Keratinocyte (primary cell): Measurements from ENCODE around the gene TRIP12. TPM values are rescaled to one million over a fixed set of nuclear protein-coding genes. Genes with fewer than 3 reads are reported as not detected.

Experiments
- DNase-seq: peaks from one replicate; pipeline ENCODE4 v3.0.0-alpha.2; 2011; ENCODE audit warnings: low read depth, missing footprints, low spot score
- FAIRE-seq: peaks from 2 replicates; lab custom pipeline; 2011; peaks lifted over from hg19 to GRCh38; lab: Jason Lieb, UNC
- H2AFZ ChIP-seq: 2 replicates; pipeline ENCODE4 v1.6.0; 2012; ENCODE audit warnings: low read length, control low read depth, inconsistent platforms; ENCODE audit not compliant: control insufficient read depth
- H3K27ac ChIP-seq: 2 replicates; pipeline ENCODE4 v1.5.1; 2011; ENCODE audit warnings: low read length; ENCODE audit not compliant: control insufficient read depth, insufficient read depth
- H3K27me3 ChIP-seq: 3 replicates; pipeline ENCODE4 v1.6.0; 2011; ENCODE audit warnings: low read length; ENCODE audit not compliant: control insufficient read depth, insufficient read depth; ENCODE audit errors: extremely low read depth
- H3K36me3 ChIP-seq, 2 experiments: 2 replicates in 1 of 2; 3 replicates in 1 of 2; pipeline ENCODE4 v1.5.1; 2011; ENCODE audit warnings: low read length in 2 of 2, mild to moderate bottlenecking in 1 of 2; ENCODE audit not compliant: control insufficient read depth in 2 of 2, insufficient read depth in 2 of 2; ENCODE audit errors: extremely low read depth in 1 of 2
- H3K4me1 ChIP-seq: 3 replicates; pipeline ENCODE4 v1.5.1; 2011; ENCODE audit warnings: low read length; ENCODE audit not compliant: control insufficient read depth, insufficient read depth; ENCODE audit errors: extremely low read depth
- H3K4me2 ChIP-seq: 3 replicates; pipeline ENCODE4 v1.6.0; 2011; ENCODE audit warnings: low read depth, low read length; ENCODE audit not compliant: control insufficient read depth, insufficient read depth; ENCODE audit errors: extremely low read depth
- H3K4me3 ChIP-seq, 3 experiments: fragments of 200-600 bp in 1 of 3; sonication (generic) in 1 of 3; 2 replicates in 2 of 3; 3 replicates in 1 of 3; pipeline ENCODE4 v1.5.1; 2011 to 2016; ENCODE audit warnings: low read length in 3 of 3, mild to moderate bottlenecking in 3 of 3, control low read depth in 2 of 3, inconsistent platforms in 1 of 3, low read depth in 1 of 3, mixed read lengths in 1 of 3, mixed run types in 1 of 3, moderate library complexity in 1 of 3; ENCODE audit not compliant: control insufficient read depth in 2 of 3, insufficient read depth in 2 of 3; ENCODE audit errors: extremely low read depth in 1 of 3
- H3K79me2 ChIP-seq: 2 replicates; pipeline ENCODE4 v1.6.0; 2012; ENCODE audit warnings: low read length; ENCODE audit not compliant: control insufficient read depth, insufficient read depth
- H3K9ac ChIP-seq: 3 replicates; pipeline ENCODE4 v1.6.0; 2011; ENCODE audit warnings: low read length; ENCODE audit not compliant: control insufficient read depth, insufficient read depth; ENCODE audit errors: extremely low read depth
- H3K9me1 ChIP-seq: 3 replicates; pipeline ENCODE4 v1.6.0; 2011; ENCODE audit warnings: low read length; ENCODE audit not compliant: control insufficient read depth, insufficient read depth; ENCODE audit errors: extremely low read depth
- H3K9me3 ChIP-seq: 2 replicates; pipeline ENCODE4 v1.5.1; 2012; ENCODE audit warnings: low read depth, low read length; ENCODE audit not compliant: control insufficient read depth
- H4K20me1 ChIP-seq: 3 replicates; pipeline ENCODE4 v1.6.0; 2011; ENCODE audit warnings: low read length; ENCODE audit not compliant: control insufficient read depth, insufficient read depth; ENCODE audit errors: extremely low read depth
- EZH2 ChIP-seq: IDR thresholded peaks from one replicate; pipeline ENCODE4 v1.6.1; 2012; ENCODE audit warnings: inconsistent platforms, mild to moderate bottlenecking, low read length, moderate library complexity
- dilution Hi-C: fragments of 300-500 bp; cut with MboI; formaldehyde crosslinking; loops from one replicate; pipeline ENCODE4 v1.7.0; 2020; ENCODE audit warnings: low sequenced_read_pairs; ENCODE audit not compliant: extremely low pct_ligation_motif_present
- polyA plus RNA-seq, 5 experiments: library from polyadenylated mRNA; depleted of rRNA in 3 of 5; stranded (reverse) in 3 of 5; stranded (forward) in 1 of 5; unstranded in 1 of 5; fragments of >200 nt; gene quantifications; 1 replicate in 1 of 5; 2 replicates in 3 of 5; 3 replicates in 1 of 5; pipeline versions ENCODE4 v1.2.1 to v1.2.3, GENCODE V29; 2011 to 2012; ENCODE audit warnings: missing spikeins in 2 of 5, low read depth in 1 of 5, low replicate concordance in 1 of 5
- TF ChIP-seq, protein P1 (sequence below), 3 experiments: IDR thresholded peaks in 1 of 3; conservative IDR thresholded peaks in 1 of 3; optimal IDR thresholded peaks in 1 of 3; 2 replicates in 2 of 3; 3 replicates in 1 of 3; pipeline versions ENCODE3 to v1.5.1; 2011; ENCODE audit warnings: low read length in 3 of 3, mild to moderate bottlenecking in 3 of 3, moderate library complexity in 2 of 3, control low read depth in 1 of 3, inconsistent platforms in 1 of 3; ENCODE audit not compliant: insufficient read depth in 2 of 3; ENCODE audit errors: extremely low read depth in 1 of 3

TRIP12 gene
- polyA plus RNA-seq, 1 donor (not counting 4 experiments of a cell fraction or from before 2014, with no cell fraction given), result 123 TPM

DNA sequence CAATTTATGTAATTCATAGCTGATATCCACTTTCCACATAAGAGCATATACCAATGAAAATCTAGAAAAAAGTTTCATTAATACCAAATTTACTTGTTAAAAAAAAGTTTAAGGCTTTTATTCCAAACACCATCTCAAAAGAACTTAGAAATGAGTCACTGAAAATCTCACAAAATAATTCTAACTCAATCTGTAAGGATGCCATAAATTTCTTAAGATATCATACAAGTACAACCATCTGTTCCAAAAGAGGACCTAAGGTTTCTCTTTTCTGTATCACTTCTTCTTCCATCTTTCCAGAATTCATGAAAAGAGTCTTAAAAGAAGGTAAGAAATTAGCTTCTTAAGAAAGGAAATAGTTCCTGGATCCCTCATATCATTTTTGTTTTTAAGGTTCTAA lies 60.4 kb downstream of the TRIP12 start:
- Histone ChIP-seq H4K20me1 (no peaks in the 10 kb centered on the region), H3K79me2 (peaks cover 67% of the 10 kb centered on the region), H2AFZ (no peak overlapping the region), H3K4me1 (no peaks in the 10 kb centered on the region), H3K27ac (no peak overlapping the region), H3K27me3 (no peaks in the 10 kb centered on the region), H3K36me3 (peaks cover 5% of the 10 kb centered on the region in 2 experiments), H3K4me3 (no peak overlapping the region), H3K9me1 (no peaks in the 10 kb centered on the region), H3K9me3 (no peaks in the 10 kb centered on the region), H3K9ac (no peak overlapping the region), H3K4me2 (no peak overlapping the region)
- no peak for FAIRE-seq
- no peak for DNase-seq
- dilution Hi-C loops, result no loop called here
- TF ChIP-seq, protein P1, sequence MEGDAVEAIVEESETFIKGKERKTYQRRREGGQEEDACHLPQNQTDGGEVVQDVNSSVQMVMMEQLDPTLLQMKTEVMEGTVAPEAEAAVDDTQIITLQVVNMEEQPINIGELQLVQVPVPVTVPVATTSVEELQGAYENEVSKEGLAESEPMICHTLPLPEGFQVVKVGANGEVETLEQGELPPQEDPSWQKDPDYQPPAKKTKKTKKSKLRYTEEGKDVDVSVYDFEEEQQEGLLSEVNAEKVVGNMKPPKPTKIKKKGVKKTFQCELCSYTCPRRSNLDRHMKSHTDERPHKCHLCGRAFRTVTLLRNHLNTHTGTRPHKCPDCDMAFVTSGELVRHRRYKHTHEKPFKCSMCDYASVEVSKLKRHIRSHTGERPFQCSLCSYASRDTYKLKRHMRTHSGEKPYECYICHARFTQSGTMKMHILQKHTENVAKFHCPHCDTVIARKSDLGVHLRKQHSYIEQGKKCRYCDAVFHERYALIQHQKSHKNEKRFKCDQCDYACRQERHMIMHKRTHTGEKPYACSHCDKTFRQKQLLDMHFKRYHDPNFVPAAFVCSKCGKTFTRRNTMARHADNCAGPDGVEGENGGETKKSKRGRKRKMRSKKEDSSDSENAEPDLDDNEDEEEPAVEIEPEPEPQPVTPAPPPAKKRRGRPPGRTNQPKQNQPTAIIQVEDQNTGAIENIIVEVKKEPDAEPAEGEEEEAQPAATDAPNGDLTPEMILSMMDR (optimal IDR thresholded peaks at IDR 0.05 in 1 of 3, IDR thresholded peaks at IDR 0.05 in 1 of 3, conservative IDR thresholded peaks at IDR 0.05 in 1 of 3; ENCODE audit: extremely low read depth in 1 of 3, insufficient read depth in 2 of 3, low read length in 3 of 3), result no peak
- TF ChIP-seq EZH2, result no peak

DNA sequence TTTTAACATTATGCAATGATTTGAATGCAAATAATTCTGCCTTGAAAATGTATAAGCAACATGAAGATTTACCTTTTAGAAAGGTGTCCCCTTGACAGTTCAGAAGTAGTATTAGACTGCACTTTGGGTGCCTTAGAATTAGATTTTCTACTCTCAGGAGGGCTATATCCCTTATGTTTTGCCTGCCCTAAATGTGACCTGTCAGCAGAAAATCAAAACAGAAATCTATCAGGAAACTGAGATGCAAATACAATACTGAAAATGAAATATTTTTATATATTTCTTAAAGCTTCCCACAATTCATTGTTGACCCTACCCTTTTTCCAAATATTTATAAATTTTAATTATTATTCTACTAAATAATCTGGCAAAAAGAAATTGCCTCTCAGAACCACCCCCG lies 61.5 kb downstream of the TRIP12 start:
- Histone ChIP-seq H3K79me2 (peaks cover 67% of the 10 kb centered on the region), H3K36me3 (peaks cover 5% of the 10 kb centered on the region in 2 experiments), H3K9me1 (no peaks in the 10 kb centered on the region), H4K20me1 (no peaks in the 10 kb centered on the region), H3K27ac (no peak overlapping the region), H3K4me3 (no peak overlapping the region), H3K9me3 (no peaks in the 10 kb centered on the region), H3K27me3 (no peaks in the 10 kb centered on the region), H2AFZ (no peak overlapping the region), H3K9ac (no peak overlapping the region), H3K4me1 (no peaks in the 10 kb centered on the region), H3K4me2 (no peak overlapping the region)
- no peak for FAIRE-seq
- TF ChIP-seq, protein P1 (optimal IDR thresholded peaks at IDR 0.05 in 1 of 3, IDR thresholded peaks at IDR 0.05 in 1 of 3, conservative IDR thresholded peaks at IDR 0.05 in 1 of 3; ENCODE audit: extremely low read depth in 1 of 3, insufficient read depth in 2 of 3, low read length in 3 of 3), result no peak
- TF ChIP-seq EZH2, result no peak
- DNase-seq, result no peak
- dilution Hi-C loops, result no loop called here
